Astrocyte of the spinal cord (primary cell): ENCODE data around the gene VAMP7.

Experiments used
- DNase-seq: peaks from one replicate; pipeline ENCODE4 v3.0.0; 2011; ENCODE audit warnings: low read depth, low spot score
- H3K4me3 ChIP-seq: 2 replicates; pipeline ENCODE4 v1.5.1; 2011; ENCODE audit warnings: low read depth, mild to moderate bottlenecking, low read length, moderate library complexity
- CTCF ChIP-seq: IDR thresholded peaks from 2 replicates; pipeline ENCODE4 v1.5.1; 2012; ENCODE audit warnings: low read depth, mild to moderate bottlenecking, low read length, inconsistent platforms
- in situ Hi-C: cut with HindIII; loops from 2 replicates; pipeline ENCODE4 v1.10.0; 2017; ENCODE audit warnings: low sequenced_read_pairs

Gene VAMP7

GRCh38 chrX:155951237-155951789, 70.2 kb downstream of the VAMP7 start:
- no peak for TF ChIP-seq CTCF
- DNase-seq: no peak
- H3K4me3 ChIP-seq: no peak overlapping the region
- in situ Hi-C loops: no loop called here

- no peak for TF ChIP-seq CTCF
- in situ Hi-C loops: no loop called here
- no peak overlapping the region for H3K4me3 ChIP-seq
- no peak for DNase-seq
Observed at GRCh38 chrX:155953055-155953454, 71.9 kb downstream of the VAMP7 start.

- no peak overlapping the region for H3K4me3 ChIP-seq
- TF ChIP-seq CTCF: no peak
- in situ Hi-C loops: no loop called here
- DNase-seq: no peak
Observed at GRCh38 chrX:155954793-155955192, 73.6 kb downstream of the VAMP7 start.

- TF ChIP-seq CTCF: no peak
- in situ Hi-C loops: no loop called here
- H3K4me3 ChIP-seq: no peak overlapping the region
- no peak for DNase-seq
Observed at GRCh38 chrX:155956099-155956498, 75.0 kb downstream of the VAMP7 start.

GRCh38 chrX:155956649-155957048, 75.5 kb downstream of the VAMP7 start:
- in situ Hi-C loops: no loop called here
- TF ChIP-seq CTCF: no peak
- DNase-seq: no peak
- H3K4me3 ChIP-seq: no peak overlapping the region

GRCh38 chrX:155957843-155958242, 76.7 kb downstream of the VAMP7 start:
- TF ChIP-seq CTCF: no peak

GRCh38 chrX:155959018-155959587, 78.0 kb downstream of the VAMP7 start:
- DNase-seq: no peak
- in situ Hi-C loops: no loop called here
- no peak overlapping the region for H3K4me3 ChIP-seq
- no peak for TF ChIP-seq CTCF

More at GRCh38 chrX:155957843-155958242, 76.7 kb downstream of the VAMP7 start:
- DNase-seq: no peak
- H3K4me3 ChIP-seq: no peak overlapping the region
- in situ Hi-C loops: no loop called here
